GM12872 (cell line): ENCODE results near the gene ARHGAP26.

Source experiments
- CTCF ChIP-seq: IDR thresholded peaks from 3 replicates; pipeline ENCODE4 v1.5.1; 2011; ENCODE audit warnings: low read depth, mild to moderate bottlenecking, low read length, moderate library complexity; ENCODE audit not compliant: insufficient read depth

Gene ARHGAP26

GRCh38 chr5:142938266-142938880 is 168.2 kb downstream of the ARHGAP26 start:
- no peak for TF ChIP-seq CTCF

- TF ChIP-seq CTCF: no peak
Measured at GRCh38 chr5:142939006-142939405, 168.8 kb downstream of the ARHGAP26 start.

- TF ChIP-seq CTCF: no peak
Measured at GRCh38 chr5:142939884-142940283, 169.7 kb downstream of the ARHGAP26 start.

GRCh38 chr5:142941245-142941644 is 171.1 kb downstream of the ARHGAP26 start:
- TF ChIP-seq CTCF: no peak

- TF ChIP-seq CTCF: no peak
Measured at GRCh38 chr5:142942901-142943300, 172.7 kb downstream of the ARHGAP26 start.

GRCh38 chr5:142944140-142944539 is 174.0 kb downstream of the ARHGAP26 start:
- TF ChIP-seq CTCF: no peak

- no peak for TF ChIP-seq CTCF
Measured at GRCh38 chr5:142945321-142945720, 175.1 kb downstream of the ARHGAP26 start.
